Thymus (tissue), 11 donors: ENCODE data around the gene XIRP1. TPM values are rescaled to one million over a fixed set of nuclear protein-coding genes. Genes with fewer than 3 reads are reported as not detected.

Experiments
- DNase-seq, 9 donors: peaks; one replicate each; pipeline ENCODE4 v3.0.0-alpha.2; 2013; ENCODE audit warnings: low spot score in 9 of 9, low read depth in 6 of 9, missing footprints in 1 of 9
- H3K27ac ChIP-seq, 2 donors: one replicate each; pipeline ENCODE4 v1.5.1; 2013; ENCODE audit warnings: control low read depth in 1 of 2, low read depth in 1 of 2, low read length in 1 of 2, mild to moderate bottlenecking in 1 of 2, moderate library complexity in 1 of 2
- H3K27me3 ChIP-seq, 2 donors: one replicate each; pipeline ENCODE4 v1.5.1; 2013; ENCODE audit warnings: low read length in 1 of 2; ENCODE audit not compliant: control insufficient read depth in 2 of 2, insufficient read depth in 1 of 2
- H3K36me3 ChIP-seq, 2 donors: one replicate each; pipeline ENCODE4 v1.5.1; 2013; ENCODE audit warnings: low read length in 1 of 2, mild to moderate bottlenecking in 1 of 2, moderate library complexity in 1 of 2; ENCODE audit not compliant: control insufficient read depth in 2 of 2, insufficient read depth in 2 of 2
- H3K4me1 ChIP-seq, 2 donors: one replicate each; pipeline ENCODE4 v1.5.1; 2013; ENCODE audit warnings: low read length in 2 of 2; ENCODE audit not compliant: control insufficient read depth in 2 of 2, insufficient read depth in 2 of 2
- H3K4me3 ChIP-seq, 2 donors: one replicate each; pipeline ENCODE4 v1.5.1; 2013; ENCODE audit warnings: low read length in 2 of 2, control low read depth in 1 of 2, mild to moderate bottlenecking in 1 of 2
- H3K9me3 ChIP-seq, 2 donors: one replicate each; pipeline ENCODE4 v1.5.1; 2013; ENCODE audit warnings: low read length in 1 of 2, mild to moderate bottlenecking in 1 of 2; ENCODE audit not compliant: control insufficient read depth in 2 of 2, insufficient read depth in 1 of 2
- WGBS: extraction: QIAGEN DNeasy Blood & Tissue Kit; methylation state at CpG from one replicate; pipeline ENCODE4 v1.1.7; 2013; 5-methylcytosine and 5-hydroxymethylcytosine counted together
- polyA plus RNA-seq: library from polyadenylated mRNA; stranded (reverse); fragments of 200-250 nt; gene quantifications from one replicate; pipeline ENCODE4 v1.2.3, GENCODE V29; 2013
- total RNA-seq: library from RNA; stranded (reverse); fragments of 120-200 nt; gene quantifications from one replicate; pipeline ENCODE4 v1.2.4, GENCODE V29; 2013
- donor health status: healthy.

XIRP1 gene
- total and polyA plus RNA-seq, 2 donors, result 0.52 to 1.1 TPM

DNA sequence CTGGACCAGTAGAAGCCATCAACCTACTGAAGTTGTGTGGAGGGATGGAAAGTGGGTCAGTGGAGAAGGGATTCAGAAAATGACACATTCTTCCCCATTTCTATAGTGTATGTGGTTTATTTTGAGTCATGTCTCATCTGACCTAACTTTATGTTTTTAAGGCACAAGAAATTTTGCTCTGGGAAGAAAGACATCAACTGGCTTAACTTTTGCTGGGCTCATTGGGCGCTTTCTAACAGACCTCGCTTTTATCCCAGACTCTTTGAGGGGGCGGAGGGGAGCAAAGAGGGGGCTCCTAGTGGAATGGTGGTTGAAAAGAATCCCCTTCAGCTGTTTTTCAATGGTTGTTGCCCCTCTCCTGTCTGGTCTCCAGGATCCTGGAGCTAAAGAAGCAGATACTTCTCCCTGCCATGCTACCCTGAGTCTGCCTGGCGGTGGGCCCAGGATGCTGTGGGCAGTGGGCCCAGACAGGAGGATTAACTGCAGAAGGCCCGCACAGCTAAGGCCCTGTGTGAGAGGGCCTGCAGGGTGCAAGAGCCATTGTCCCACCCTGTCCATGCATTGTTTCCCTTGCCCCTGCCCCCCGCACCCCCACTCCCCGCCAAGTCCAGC lies 53.5 kb downstream of the XIRP1 start:
- DNase-seq, result no peak
- Histone ChIP-seq H3K36me3 (peaks cover 30 to 33% of the 10 kb centered on the region in 2 donors), H3K4me1 (peaks cover 4 to 24% of the 10 kb centered on the region in 2 donors), H3K4me3 (no peak overlapping the region), H3K9me3 (peaks cover 0 to 5% of the 10 kb centered on the region in 2 donors), H3K27me3 (no peaks in the 10 kb centered on the region), H3K27ac (no peak overlapping the region)
- WGBS, result 94% methylated on average over 7 of the region's 7 CpGs

DNA sequence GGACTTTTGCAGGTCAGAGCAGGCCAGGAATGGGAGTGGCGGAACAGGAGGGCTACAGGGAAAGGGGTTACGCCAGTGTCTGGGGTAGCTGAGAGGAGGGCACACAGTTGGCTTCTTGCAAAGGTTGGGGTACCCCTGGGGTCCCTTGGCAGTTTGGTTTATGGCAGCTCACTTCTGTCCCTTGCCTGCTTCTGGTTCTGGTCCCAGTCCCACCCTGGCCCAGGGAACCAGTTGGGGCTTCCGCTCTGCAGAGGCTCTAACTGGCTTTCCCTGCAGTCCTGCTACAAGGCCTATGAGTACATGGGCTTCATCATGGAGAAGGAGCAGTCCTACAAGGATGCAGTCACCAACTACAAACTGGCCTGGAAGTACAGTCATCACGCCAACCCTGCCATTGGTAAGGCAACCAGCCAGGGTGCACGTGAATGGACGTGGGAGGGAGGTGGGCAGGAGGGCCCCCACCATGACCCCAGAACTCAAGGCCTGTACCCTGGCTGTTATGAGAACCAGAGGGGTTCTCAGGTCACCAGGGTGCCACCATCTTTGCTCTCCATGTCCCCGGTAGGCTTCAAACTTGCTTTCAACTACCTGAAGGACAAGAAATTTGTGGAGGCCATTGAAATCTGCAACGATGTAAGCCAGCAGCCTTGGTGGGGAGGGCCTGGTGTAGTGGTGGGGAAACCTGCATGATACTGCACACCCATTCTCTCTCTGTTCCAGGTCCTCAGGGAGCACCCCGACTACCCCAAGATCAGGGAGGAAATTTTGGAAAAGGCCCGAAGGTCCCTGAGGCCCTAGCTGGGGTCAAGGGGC lies 54.2 kb downstream of the XIRP1 start:
- Histone ChIP-seq H3K4me1 (peaks cover 4 to 22% of the 10 kb centered on the region in 2 donors), H3K36me3 (peaks cover 23 to 26% of the 10 kb centered on the region in 2 donors), H3K27ac (no peak overlapping the region), H3K9me3 (peaks cover 0 to 5% of the 10 kb centered on the region in 2 donors), H3K4me3 (no peak overlapping the region), H3K27me3 (no peaks in the 10 kb centered on the region)
- WGBS, result 99% methylated on average over 10 of the region's 10 CpGs
- DNase-seq, result no peak

DNA sequence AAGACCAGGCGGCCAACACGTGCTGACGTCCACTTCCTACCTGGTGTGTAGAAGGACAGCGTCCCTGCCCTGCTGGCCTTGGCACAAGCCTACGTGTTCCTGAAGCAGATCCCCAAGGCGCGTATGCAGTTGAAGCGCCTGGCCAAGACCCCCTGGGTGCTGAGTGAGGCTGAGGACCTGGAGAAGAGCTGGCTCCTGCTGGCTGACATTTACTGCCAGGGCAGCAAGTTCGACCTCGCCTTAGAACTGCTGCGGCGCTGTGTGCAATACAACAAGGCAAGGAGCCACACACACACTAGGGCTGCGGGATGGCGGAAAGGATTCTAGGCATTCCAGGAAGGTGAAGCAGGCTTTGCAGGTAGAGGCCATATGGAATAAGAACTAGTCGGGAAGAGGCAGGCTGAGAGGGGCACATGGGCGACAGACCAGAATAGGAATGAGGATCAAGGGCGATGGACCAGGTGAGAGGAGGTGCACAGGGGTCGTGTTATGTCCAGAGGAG lies 54.9 kb downstream of the XIRP1 start:
- no peak overlapping the region for H3K4me3 ChIP-seq
- peaks cover 4 to 16% of the 10 kb centered on the region in 2 donors for H3K4me1 ChIP-seq
- H3K27ac ChIP-seq, result no peak overlapping the region

DNA sequence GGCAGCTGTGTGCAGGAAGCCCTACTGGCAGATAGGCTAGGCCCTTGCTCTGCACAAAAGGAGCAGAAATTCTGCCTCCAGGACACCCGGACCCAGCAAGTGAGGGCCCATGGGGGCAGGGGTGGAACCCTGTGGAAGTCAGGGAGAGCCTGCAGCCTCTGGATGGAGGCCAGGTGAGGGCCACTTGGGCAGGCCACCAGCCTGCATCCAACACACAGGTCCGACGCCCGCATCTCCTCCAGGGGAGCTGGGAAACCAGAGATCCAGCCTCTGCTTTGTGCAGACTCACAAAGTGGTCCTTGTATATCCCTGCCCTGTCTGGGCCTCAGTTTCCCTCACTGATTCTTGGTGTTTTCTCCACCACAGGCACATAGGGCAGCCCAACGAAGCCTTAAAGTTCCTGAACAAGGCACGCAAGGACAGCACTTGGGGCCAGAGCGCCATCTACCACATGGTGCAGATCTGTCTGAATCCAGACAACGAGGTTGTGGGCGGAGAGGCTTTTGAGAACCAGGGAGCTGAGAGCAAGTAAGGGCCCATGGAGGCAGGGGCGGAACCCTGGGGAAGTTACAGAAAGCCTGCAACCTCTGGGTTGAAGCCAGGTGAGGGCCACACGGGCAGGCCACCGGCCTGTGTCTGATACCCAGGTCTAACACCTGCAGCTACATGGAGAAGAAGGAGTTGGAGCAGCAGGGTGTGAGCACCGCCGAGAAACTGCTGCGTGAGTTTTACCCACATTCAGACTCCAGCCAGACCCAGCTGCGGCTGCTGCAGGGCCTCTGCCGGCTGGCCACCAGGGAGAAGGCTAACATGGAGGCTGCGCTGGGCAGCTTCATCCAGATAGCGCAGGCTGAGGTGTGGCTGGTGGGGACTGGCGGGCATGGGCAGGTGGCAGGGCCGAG lies 55.6 kb downstream of the XIRP1 start:
- Histone ChIP-seq H3K9me3 (peaks cover 0 to 5% of the 10 kb centered on the region in 2 donors), H3K4me3 (no peak overlapping the region), H3K4me1 (peaks cover 0 to 11% of the 10 kb centered on the region in 2 donors), H3K36me3 (peaks cover 9 to 11% of the 10 kb centered on the region in 2 donors), H3K27me3 (no peaks in the 10 kb centered on the region), H3K27ac (no peak overlapping the region)
- no peak for DNase-seq
- 96% methylated on average over 21 of the region's 21 CpGs for WGBS

More for the DNA sequence above, 54.9 kb downstream of the XIRP1 start:
- DNase-seq, result no peak
- Histone ChIP-seq H3K9me3 (peaks cover 0 to 5% of the 10 kb centered on the region in 2 donors), H3K36me3 (peaks cover 16 to 19% of the 10 kb centered on the region in 2 donors), H3K27me3 (no peaks in the 10 kb centered on the region)
- WGBS, result 98% methylated on average over 18 of the region's 18 CpGs

DNA sequence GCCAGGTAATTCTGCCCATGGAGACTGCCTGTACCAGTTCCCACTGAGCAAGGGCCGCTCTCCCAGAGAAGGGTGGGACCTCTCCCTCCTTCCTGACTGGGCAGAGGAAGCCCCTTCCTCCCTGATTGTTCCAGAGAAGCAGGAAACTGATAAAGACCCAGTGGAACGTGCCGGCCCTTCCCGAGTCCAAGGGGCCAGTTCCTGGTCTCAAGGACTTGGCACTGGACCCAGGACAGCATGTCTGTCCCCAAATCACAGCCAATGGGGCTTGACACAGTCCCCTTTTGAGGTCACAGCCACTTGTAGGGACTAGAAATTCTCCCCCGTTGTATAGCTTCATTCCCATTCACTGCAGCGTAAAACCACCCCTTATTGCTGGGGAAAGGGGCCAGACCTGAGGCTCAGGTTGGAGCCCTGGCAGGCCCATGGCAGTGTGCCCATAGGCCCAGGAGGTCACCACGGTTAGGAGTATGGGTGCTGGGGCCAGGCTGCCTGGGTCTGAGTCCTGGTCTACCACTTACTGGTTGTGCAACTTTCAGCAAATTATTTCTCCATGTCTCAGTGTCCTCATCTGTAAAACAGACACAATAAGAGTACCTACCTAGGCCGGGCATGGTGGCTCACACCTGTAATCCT lies 57.1 kb downstream of the XIRP1 start:
- peaks cover 0 to 5% of the 10 kb centered on the region in 2 donors for H3K9me3 ChIP-seq
- H3K27me3 ChIP-seq, result no peaks in the 10 kb centered on the region
- no peak for DNase-seq
- WGBS, result 96% methylated on average over 8 of the region's 8 CpGs
- no peak overlapping the region for H3K4me3 ChIP-seq
- no peak overlapping the region for H3K27ac ChIP-seq
- H3K36me3 ChIP-seq, result peaks cover 0 to 4% of the 10 kb centered on the region in 2 donors
- peaks cover 0 to 7% of the 10 kb centered on the region in 2 donors for H3K4me1 ChIP-seq

DNA sequence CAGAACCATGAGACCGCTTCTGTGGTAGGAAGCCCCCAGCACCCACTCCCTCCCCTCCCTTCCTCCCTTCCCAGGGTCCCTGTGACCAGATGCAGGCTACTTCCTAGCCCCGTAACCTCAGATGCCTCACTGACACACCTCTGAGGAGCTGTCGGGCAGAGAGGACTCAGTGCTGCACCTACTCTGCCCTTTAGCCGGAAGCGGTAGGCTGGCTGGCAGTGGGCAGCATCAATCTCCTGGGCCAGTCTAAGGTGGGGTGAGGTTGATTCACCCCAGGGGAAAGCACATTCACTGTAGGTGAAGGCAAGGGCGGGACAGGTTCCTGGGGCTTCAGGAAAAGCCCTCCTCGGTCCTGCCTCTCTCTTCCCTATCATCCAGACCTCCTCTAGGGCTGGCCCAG lies 58.1 kb downstream of the XIRP1 start:
- no peaks in the 10 kb centered on the region for H3K27me3 ChIP-seq
- peaks cover 0 to 4% of the 10 kb centered on the region in 2 donors for H3K36me3 ChIP-seq
- no peak for DNase-seq
- WGBS, result 66% methylated on average over 7 of the region's 7 CpGs
- peaks cover 0 to 7% of the 10 kb centered on the region in 2 donors for H3K4me1 ChIP-seq
- peaks cover 0 to 5% of the 10 kb centered on the region in 2 donors for H3K9me3 ChIP-seq
- H3K27ac ChIP-seq, result no peak overlapping the region
- no peak overlapping the region for H3K4me3 ChIP-seq

DNA sequence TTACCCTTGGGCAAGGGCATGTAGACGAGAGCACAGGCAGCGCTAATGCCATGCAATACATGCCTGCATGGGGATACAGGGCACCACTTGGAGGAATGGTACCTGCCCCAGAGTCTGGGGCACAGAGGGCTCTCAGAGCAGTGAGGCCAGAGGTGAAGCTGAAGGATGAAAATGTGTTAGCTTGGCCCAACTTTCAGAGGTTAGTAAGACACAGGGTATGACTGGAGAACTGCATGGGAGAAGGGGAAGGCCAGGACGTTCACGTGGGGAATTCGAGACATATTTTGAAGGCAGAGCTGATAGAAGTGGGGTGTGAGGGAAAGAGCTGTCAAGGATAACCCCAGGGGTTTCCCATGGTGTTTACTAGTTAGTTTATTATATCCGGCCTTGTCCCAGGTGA lies 58.6 kb downstream of the XIRP1 start:
- Histone ChIP-seq H3K9me3 (peaks cover 0 to 5% of the 10 kb centered on the region in 2 donors), H3K27ac (no peak overlapping the region), H3K4me1 (peaks cover 0 to 10% of the 10 kb centered on the region in 2 donors), H3K27me3 (no peaks in the 10 kb centered on the region), H3K36me3 (peaks cover 0 to 4% of the 10 kb centered on the region in 2 donors), H3K4me3 (no peak overlapping the region)
- DNase-seq, result no peak
- WGBS, result 80% methylated on average over 6 of the region's 6 CpGs
